GM19035 (cell line): ENCODE results near the gene LRRTM1.

Source experiments
- ATAC-seq: cut with Tn5 transposase; IDR thresholded peaks from one replicate; pipeline ENCODE4 v1.9.1; 2021; ENCODE audit not compliant: unreplicated experiment

The LRRTM1 gene

DNA sequence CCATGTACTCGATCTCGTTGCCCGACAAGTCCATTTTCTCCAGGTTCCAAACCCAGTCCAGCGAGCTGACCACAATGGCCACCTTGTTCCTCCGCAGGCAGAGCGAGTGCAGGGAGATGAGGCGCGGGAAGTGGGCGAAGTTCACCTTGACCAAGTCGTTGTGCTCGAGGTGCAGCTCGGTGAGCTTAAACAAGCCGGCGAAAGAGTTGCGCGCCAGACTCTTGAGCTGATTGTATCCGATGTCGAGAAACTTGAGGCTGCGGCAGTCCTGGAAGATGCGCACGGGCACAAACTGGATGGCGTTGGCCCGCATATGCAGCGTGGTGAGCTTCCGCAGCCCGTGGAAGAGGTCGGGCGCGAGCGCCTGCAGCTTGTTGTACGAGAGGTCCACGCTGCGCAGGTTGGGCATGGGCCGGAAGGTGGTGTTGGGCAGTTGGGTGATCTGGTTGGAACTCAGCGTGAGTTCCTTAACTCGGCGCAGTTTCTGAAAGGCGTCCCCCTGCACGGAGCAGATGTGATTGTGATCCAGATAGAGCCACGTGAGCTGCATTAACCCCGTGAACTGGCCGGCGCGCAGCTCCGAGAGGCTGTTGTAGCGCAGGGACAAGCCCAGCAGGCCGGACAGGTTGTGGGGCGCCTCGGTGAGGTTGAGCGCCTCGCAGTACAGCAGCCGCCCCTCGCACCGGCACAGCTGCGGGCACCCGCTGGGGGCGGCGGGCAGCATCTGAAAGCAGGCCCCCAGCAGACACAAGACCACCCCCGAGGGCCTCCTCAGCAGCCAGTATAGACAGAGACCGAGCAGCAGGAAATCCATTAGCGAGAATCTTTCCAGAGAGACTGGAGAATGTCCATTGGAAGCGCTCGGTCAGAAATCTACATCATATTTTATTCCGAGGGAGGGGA is 1.3 kb downstream of the LRRTM1 start:
- ATAC-seq, result no peak

DNA sequence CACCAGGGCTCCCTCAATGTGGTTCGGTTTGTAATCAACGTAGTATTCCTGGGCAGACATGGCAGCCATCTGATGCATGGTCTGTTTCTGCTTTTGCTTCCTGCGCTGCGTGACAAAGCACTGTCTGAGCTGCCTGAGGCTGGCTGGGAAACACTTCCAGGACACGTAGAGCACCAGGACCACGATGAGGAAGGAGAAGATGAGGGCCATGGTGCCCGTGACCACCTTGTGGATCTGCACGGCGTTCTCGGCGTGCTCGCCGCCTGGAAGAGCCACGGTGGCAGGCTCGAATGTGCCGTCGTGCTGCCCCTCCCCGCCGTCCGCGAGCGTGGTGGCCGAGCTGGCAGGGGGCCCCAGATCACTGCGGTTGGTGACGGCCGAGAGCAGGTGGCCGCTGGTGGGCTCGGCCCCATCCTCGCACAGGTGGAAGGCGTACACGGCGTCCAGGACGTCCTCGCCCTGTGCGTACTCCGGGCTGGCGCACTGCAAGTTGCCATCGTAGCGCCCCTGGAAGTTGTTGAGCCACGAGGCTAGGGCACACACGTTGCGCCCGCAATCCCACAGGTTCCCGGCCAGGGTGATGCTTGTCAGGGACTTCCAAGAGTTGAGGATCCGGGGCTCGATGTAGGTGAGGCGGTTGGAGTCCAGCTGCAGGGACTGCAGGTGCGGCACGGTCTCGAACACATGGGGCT is 2.1 kb downstream of the LRRTM1 start:
- no peak for ATAC-seq

DNA sequence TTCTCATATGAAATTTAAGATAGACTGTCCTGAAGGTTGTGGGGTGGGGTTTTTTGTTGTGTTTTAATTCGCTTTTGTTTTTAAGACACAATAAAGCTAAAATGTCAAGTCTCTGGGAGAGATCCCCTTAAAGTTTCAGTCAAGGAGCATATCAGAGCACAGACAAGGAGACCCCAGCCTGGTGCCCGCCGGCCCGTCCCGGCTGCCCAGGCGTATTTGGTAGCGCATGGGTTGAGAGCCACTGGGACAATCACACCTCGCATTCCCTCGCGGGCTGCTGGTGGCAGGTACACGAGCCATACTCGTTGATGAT is 2.6 kb downstream of the LRRTM1 start:
- no peak for ATAC-seq

DNA sequence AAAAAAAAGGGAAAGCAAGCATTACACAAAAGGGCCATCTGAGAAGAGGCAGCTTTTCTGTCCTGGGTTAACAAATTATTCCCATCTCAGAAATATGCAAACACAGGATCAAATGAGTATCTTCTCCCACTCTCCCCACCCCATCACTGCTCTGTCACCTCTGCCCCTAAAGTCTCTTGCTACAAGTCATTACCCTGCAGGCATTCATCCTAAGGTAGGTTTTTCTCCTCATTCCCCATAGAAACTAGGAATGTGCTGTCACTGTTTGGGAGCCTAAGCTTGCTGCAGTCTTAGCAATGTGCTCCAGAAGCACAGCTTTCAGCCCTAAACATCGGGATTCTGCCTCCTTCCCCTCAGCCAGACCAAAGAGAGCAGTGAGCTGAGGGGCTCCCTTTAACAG is 3.6 kb downstream of the LRRTM1 start:
- ATAC-seq, result no peak

DNA sequence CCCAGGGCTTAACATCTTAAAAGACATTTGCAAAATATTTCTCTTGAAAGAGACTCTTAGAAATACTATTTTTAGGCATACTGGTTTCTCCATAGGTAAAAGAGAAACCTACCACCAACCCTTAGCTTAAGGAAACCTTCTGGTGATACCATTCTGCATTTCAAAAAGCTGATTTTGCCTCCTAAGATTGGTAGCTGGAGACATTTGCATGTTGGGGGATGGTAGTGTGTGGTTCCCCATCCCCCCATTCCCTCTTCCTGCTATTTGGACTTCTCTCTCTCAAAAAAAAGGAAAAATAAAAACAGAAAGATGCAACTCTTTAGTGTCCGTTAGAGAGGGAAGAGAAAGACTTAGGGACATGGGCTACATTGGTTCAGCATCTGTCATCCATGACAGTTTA is 4.2 kb downstream of the LRRTM1 start:
- no peak for ATAC-seq

DNA sequence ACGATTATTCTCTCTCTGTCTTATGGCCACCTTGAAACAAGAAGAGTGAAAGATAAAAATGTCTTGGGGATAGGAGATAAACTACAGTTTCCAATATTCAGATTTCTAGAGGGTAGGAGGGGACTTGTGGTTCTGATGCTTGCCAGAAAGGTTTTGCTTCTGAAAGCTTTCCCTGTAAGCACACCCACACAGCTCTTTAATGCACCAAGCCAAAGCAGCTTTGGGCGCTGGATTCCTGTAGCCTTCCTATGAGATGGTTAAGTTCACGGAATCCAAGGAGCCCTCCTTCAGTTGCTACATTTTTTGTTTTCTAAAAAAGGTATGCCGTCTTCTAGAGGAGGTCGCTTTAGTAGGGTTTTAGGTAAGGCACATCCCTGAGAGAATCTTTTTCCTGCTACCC is 4.9 kb downstream of the LRRTM1 start:
- ATAC-seq, result no peak

DNA sequence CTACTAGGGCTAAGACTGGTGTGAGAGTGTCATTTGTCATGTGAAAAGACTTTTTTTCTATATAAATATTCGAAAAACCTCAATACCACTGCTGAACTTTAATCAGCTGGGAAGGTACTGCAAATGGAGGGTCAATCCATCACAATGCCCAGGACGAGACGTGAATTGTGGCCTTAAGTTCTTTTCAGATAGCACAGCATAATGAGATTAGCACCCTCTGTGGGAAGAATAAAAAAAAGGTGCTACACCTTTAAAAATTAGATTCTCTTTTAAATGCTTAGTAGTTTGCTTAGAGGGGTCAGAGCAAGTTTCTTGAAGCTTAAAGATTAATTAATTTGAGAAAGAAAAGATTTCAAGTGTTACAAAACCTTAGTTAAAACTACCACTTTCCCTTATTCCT is 5.6 kb downstream of the LRRTM1 start:
- ATAC-seq, result no peak

DNA sequence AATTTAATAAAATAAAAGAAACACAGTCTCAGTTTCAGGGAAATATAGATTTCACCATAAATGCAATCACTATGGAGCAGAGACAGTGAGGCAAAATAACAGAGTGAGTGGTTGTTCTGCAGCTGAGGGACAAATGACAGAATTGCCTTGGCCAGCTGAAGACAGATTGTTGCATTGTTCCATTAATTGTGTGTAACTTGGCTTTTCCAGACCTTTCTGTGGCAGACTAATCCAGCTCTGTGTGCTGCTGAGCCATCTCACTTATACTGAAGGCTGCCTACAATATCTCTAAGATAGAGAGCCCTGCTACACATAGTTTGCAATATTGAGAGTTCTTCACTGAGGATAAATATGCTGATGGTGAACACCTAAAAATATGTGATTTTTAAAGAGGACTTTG is 11.5 kb downstream of the LRRTM1 start:
- ATAC-seq, result no peak

DNA sequence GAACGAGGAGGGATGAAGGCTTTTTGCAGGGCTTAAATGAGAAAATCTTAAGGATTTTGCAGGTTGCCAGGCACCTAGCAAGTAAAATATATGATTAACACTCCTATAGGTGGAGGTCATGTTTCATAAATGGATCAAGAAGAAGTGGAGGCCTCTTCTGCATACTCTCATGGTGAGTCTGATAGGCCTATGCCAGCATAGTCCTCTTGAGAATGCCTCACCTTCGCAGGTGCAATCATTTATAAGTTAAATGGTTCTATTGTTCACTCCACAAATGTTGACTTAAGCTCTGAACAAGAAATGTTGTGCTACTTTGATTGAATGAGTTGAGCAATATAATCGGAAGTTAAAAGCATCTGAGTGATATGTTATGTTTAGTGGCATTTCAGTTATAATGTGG is 12.1 kb downstream of the LRRTM1 start:
- no peak for ATAC-seq

DNA sequence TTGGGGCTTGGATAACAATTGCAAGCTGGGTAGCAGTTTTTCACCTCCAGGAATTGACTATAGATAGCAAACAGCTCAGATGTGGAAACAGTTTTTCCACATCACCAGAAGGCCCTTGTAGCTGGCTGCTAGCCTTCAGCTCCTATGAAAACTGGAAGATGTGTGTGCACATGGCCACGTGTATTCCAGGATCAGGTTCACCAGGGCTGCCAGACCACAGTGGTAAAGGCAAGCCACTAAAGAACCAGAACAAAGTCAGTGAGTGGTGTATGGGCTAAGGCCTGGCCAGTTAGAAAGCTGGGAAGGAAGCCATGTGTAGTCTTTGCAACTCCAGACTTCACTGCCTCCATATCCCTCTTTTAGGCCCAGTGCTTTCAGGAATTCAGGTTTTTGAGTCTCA is 12.9 kb downstream of the LRRTM1 start:
- no peak for ATAC-seq

DNA sequence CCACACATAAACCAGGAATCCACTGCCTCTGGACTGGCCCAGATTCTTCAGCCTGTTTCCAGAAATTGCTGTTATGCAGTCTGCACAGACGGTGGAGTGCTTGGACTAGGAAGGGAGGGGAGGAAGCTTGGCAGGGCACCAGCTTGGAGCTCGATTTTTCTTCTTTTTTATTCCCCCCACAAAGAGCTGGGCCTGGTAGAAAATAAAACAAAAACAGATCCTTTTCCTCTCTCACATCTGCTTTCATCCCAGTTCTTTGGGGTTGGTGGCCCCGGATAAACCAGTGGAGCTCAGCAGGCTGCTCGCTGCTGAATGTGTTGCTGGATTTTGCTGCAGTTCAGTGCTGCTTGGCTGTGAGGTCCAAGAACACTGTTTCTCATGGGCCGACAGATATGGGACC is 16.0 kb downstream of the LRRTM1 start:
- ATAC-seq, result no peak

DNA sequence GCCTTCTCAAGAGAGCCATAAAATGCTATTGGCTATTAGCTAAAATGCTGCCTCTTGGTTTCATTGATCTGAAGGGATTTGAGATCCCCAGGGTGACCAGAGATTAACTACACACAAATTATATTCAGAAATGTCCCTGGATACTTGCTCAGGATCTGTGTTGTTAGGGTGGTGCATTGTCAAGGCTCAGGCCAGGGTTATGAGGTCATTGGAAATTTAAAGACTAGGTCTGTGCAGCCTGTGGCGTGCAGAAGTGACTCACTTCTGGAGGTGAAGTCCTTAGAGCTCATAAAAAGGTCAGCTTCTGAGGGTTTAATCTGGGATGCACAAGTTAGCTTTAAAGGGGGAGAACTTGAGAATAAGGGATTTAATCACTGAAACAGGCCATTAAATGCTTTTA is 23.5 kb downstream of the LRRTM1 start:
- ATAC-seq, result no peak

DNA sequence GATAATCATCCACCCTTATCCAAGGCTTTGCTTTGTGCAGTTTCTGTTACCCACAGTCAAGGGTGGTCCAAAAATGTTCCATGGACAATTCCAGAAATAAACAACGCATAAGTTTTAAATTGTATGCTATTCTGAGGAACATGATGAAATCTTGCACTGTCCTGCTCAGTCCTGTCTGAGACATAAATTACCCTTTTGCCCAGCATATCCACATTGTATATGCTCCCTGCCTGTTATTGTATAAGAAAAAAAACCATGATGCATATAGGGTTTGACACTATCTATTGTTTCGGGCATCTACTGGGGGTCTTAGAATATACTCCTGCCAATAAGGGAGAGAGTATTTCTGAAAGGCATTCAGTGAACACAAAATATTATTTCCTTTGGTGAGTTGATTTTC is 24.0 kb downstream of the LRRTM1 start:
- ATAC-seq, result no peak

DNA sequence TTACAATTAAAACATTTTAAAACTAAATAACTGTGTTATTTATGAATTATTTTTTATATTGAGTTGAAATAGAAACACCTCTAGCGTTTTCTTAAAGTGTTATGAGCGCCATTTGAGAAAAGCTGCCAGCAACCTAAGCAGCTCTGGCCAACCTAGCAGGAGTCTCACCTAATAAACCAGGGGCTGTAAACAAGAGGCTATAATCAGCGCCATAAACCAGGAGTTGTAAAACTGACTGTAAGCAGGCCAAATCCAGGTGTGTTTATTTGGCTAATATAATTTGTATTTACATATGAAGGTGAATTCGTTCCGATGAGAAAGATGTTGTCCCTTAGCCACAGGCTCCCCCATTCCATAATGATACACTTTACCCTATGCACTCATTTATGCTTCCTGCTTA is 34.7 kb downstream of the LRRTM1 start:
- no peak for ATAC-seq

DNA sequence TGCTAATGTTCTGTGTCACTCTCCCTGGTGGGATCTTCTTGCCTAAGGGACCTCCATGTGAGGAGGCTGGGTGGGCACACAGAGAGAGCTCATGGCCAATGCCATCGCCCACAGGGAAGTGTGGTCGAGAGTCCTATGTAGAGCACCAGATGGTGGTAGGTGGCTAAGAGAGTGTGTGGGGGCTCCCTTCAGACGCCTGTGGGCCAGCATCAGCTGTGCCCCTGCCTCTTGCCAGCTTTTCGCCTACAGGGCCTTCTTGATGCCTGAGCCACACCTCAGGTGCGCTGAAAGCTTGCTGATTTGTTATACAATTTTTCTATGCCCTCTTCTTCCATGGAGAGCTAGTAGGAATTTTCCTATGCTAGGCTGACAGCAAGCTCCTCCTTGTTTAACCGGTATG is 38.3 kb downstream of the LRRTM1 start:
- ATAC-seq, result no peak

DNA sequence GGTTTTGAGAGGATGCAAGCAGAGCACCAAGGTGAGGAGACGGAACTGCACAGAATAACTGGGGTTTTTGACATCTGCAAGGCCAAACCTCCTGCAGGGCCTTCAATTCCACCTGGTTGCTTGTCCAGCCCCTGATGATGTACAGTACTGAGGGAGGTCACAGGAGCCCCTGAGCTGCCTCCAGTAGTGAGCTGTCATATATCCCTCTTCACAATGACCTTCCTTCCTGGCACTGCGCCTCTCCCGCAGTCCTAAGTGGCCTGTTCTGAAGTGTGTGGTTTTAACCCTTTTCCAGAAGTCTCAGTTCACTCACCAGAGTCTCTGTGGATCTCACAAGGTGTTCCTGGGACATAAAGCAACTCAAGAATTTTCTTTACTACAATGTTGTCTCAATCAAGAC is 45.3 kb downstream of the LRRTM1 start:
- no peak for ATAC-seq

DNA sequence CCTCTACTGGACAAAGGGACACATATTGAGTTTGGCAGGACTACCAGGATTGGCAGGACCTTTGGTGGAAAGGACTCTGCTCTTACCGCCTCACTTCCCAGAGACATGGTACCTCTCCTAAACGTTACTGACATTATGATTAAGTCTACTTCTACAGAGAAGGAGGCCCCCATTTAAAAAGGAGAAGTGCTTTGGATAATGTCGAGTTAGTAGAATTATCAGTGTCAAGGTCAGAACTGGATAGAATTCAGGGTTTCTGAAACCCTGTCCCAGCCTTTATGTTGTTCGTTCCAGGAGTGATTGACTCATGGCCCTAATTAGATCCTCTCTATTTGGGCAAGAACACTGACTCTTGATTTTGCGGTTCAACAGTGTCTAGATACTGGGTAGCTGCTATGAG is 45.8 kb downstream of the LRRTM1 start:
- ATAC-seq, result no peak

DNA sequence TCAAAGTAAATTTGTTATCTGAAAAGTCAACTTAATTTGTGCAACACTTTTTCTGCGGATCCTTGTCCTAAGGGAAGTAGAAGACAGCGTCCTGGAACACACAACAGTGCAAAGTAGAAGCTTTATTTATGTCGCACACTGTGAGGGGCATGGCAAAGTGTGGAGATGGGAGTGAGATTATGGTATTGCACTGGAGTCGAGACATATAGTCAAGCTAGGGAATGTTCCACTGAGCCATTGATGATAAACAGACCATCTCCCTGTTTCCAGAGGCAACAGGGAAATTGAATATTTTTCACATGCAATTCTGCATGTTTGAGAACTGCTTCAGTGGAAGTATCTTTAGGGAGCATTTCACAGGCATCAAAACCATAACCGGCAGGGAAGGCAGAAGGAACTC is 46.2 kb downstream of the LRRTM1 start:
- no peak for ATAC-seq

DNA sequence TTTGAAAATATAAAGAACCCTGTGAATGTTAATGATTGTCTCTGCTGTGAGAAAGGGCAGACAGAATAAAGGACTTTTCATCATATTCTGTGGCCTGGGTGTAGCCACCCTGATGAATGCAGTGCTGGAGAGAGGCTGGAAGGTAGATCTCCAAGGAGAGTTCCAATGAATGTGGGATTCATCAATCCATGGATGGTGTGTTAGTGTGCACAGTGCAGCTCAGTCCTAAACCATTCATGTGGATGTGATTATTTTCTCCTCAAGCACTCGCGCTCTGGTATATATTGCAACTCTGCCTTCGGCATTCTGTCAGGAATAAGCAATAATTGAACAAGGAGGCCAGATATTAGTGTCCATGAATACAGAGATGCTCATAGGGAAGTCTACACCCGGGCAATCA is 47.1 kb downstream of the LRRTM1 start:
- no peak for ATAC-seq

DNA sequence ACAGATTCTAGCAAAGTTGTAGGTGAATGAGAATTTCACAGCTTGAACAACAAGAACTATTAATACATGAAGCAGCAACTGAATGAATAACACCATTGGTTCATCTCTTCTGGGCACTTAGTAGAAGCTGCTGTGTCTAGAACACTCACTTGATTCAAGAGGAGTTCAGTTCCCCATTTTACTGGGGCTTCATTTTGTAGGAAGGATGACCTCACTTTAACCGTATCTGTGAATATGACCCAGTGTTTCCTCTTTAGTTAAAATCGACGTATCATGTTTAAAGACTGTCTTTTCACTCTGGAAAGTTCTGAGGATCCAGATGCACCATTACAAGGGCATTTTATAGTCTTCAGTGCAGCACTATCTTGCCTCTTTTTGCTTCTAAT is 47.8 kb downstream of the LRRTM1 start:
- no peak for ATAC-seq

DNA sequence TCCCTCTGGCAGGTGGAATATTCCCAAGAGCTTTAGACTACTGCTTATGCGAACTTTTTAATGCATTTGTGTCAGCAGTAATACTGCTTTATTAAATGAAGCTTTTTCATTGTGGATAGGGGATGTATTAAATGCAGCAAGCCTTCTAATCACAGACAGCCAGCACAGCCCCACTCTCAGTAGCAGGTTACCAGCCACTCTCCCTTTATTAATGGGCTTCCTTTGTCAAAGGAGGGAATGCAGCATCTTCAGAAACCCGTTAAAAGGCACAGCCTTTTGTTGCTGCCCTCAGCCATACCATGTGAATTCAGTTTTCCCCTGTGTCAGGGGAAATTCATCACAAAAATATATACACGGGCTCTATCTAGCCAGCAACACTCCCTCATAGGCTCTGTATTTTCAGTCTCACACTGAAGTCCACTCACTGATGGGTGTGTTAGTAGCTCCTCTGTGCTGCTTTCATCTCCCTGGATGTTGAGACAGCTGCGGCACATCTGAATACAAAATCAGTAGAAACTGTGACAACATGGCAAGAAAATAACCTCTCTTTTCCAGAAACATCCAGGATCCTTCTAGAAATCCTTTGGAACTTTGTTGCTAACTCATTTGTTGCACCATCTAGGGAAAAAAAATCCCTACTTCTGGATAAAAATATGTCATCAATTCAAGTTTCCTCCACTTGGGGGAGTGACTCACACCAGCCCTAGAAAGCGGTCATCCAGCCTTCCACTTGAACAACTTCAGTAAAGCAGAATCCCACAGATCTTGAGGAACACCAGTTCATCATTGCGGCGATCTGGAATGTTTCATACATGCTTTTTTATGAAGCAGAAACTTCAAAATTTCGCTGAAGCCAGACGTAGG is 48.4 kb downstream of the LRRTM1 start:
- ATAC-seq, result no peak
